ENCODE data around the gene CCK. TPM values are rescaled to one million over a fixed set of nuclear protein-coding genes. Genes with fewer than 3 reads are reported as not detected.
A peak's percentile ranks its signal among the peaks of the same experiment; 100 is the strongest.

The CCK gene
- total RNA-seq, 4 donors from 2014 or later = 1.4 to 2.2 (median 1.9) TPM; not detected in 1

DNA sequence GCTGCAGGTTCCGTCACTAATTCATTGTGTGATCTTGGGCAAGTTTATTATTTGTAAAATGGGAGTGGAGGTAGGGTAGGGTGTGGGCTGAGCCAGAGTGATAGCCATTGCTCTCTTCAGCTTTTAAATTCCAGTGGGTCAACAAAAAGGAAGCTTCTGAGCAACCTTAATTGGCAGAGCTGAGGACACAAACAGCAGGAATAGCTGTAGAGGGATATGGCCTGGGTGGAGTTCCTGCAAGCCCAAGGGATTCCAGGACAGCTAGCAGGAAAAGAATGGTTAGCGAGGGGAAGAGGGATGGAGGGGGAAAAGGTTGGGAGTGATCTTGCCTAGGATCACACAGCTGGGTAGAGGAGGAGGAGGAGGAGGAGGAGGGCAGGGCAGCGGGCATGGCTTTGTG, 11.4 kb downstream of the CCK start:
- H3K27ac ChIP-seq = no peak overlapping the region
- peaks cover 15% of the 10 kb centered on the region for H3K27me3 ChIP-seq
- in situ Hi-C loops (cut with MboI; ENCODE audit: low pct_ligation_motif_present in 1 of 4, low pct_unique_long_range_greater_than_20kb in 1 of 4, low sequenced_read_pairs in 3 of 4) = loop anchor here in 3 of 4 donors (5.0 to 10.0 kb wide), 3 partner anchors 180 to 190 kb away; no protein-coding TSS in a partner anchor
- intact Hi-C loops (cut with DNase I; ENCODE audit: low total_unique reads) = no loop called here
- no peaks in the 10 kb centered on the region for H3K36me3 ChIP-seq
- DNase-seq = no peak
- H3K9me3 ChIP-seq = no peaks in the 10 kb centered on the region
- H3K4me3 ChIP-seq = no peak overlapping the region
- TF ChIP-seq, protein P1, sequence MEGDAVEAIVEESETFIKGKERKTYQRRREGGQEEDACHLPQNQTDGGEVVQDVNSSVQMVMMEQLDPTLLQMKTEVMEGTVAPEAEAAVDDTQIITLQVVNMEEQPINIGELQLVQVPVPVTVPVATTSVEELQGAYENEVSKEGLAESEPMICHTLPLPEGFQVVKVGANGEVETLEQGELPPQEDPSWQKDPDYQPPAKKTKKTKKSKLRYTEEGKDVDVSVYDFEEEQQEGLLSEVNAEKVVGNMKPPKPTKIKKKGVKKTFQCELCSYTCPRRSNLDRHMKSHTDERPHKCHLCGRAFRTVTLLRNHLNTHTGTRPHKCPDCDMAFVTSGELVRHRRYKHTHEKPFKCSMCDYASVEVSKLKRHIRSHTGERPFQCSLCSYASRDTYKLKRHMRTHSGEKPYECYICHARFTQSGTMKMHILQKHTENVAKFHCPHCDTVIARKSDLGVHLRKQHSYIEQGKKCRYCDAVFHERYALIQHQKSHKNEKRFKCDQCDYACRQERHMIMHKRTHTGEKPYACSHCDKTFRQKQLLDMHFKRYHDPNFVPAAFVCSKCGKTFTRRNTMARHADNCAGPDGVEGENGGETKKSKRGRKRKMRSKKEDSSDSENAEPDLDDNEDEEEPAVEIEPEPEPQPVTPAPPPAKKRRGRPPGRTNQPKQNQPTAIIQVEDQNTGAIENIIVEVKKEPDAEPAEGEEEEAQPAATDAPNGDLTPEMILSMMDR (IDR thresholded peaks at IDR 0.05) = no peak
- 39 to 46% methylated on average over 2 to 3 of the region's 3 CpGs for WGBS, 2 donors (ENCODE audit: low coverage in 1 of 2)
- H3K4me1 ChIP-seq = no peaks in the 10 kb centered on the region

- TF ChIP-seq, protein P1 (IDR thresholded peaks at IDR 0.05) = no peak
- TF ChIP-seq EP300 (IDR thresholded peaks at IDR 0.05; ENCODE audit: low read depth) (no peak), POLR2A (IDR thresholded peaks at IDR 0.05) (no peak), POLR2AphosphoS5 (IDR thresholded peaks at IDR 0.05) (no peak)
- intact Hi-C loops (cut with DNase I; ENCODE audit: low total_unique reads) = no loop called here
- H3K9me3 ChIP-seq = no peaks in the 10 kb centered on the region
- no peaks in the 10 kb centered on the region for H3K36me3 ChIP-seq
- in situ Hi-C loops (cut with MboI; ENCODE audit: low pct_ligation_motif_present in 1 of 4, low pct_unique_long_range_greater_than_20kb in 1 of 4, low sequenced_read_pairs in 3 of 4) = loop anchor here in 3 of 4 donors (5.0 to 10.0 kb wide), 3 partner anchors 184 to 194 kb away; no protein-coding TSS in a partner anchor
- 90% methylated on average over 1 of the region's 1 CpG; no CpG with 5 or more reads in 1 of the 2 donors for WGBS, 2 donors (ENCODE audit: low coverage in 1 of 2)
- no peak for DNase-seq
- peaks cover 0 to 6% (median 0%) of the 10 kb centered on the region in 4 donors for H3K4me1 ChIP-seq
- H3K27ac ChIP-seq = no peak overlapping the region
- peaks cover 29% of the 10 kb centered on the region for H3K27me3 ChIP-seq
- no peak overlapping the region for H3K4me3 ChIP-seq
These were observed 15.2 kb downstream of the CCK start for GRCh38 chr3:42250761-42251160.

- no peak for TF ChIP-seq POLR2AphosphoS5 (IDR thresholded peaks at IDR 0.05)
- TF ChIP-seq, protein P1 (IDR thresholded peaks at IDR 0.05) = peak; percentile 60 to 74 (median 68)
- no peak for TF ChIP-seq EP300 (IDR thresholded peaks at IDR 0.05; ENCODE audit: low read depth)
- TF ChIP-seq POLR2A (IDR thresholded peaks at IDR 0.05) = no peak
These were observed 18.4 kb downstream of the CCK start for GRCh38 chr3:42247576-42248027.

DNA sequence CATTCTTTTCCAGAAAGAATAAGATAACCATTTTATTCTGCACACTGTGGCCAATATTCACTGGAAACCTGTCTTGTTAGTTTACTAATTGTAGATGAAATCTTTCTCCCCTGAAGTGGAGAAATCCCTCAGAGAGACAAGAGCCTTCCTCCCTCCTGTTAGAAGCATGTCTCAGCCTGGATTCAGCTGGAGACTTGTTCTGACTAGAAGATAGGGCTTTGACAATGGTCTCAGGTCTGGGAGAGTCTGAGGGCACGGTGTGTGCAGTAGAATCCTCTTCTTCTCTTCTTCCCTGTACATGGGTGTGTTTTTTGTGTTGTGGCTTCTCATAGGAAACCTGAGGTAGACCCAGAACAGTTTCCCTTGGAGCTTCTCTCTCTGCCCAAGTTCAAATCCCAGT, 19.9 kb downstream of the CCK start:
- intact Hi-C loops (cut with DNase I; ENCODE audit: low total_unique reads) = loop anchor here (5.0 kb wide), 1 partner anchor 196 kb away; no protein-coding TSS in a partner anchor
- in situ Hi-C loops (cut with MboI; ENCODE audit: low pct_ligation_motif_present in 1 of 4, low pct_unique_long_range_greater_than_20kb in 1 of 4, low sequenced_read_pairs in 3 of 4) = loop anchor here in 3 of 4 donors (5.0 to 25.0 kb wide), 3 partner anchors 196 to 641 kb away; partner anchors contain the start of gene CYP8B1 (in 1 of the 3)

More at GRCh38 chr3:42247576-42248027, 18.4 kb downstream of the CCK start:
- in situ Hi-C loops (cut with MboI; ENCODE audit: low pct_ligation_motif_present in 1 of 4, low pct_unique_long_range_greater_than_20kb in 1 of 4, low sequenced_read_pairs in 3 of 4) (loop anchor here in 3 of 4 donors (5.0 to 25.0 kb wide), 3 partner anchors 195 to 640 kb away; partner anchors contain the start of gene CYP8B1 (in 1 of the 3)), intact Hi-C loops (cut with DNase I; ENCODE audit: low total_unique reads) (loop anchor here (5.0 kb wide), 1 partner anchor 195 kb away; no protein-coding TSS in a partner anchor)
- peak; percentile 55 for DNase-seq
- Histone ChIP-seq H3K9me3 (no peaks in the 10 kb centered on the region), H3K4me1 (peaks cover 0 to 6% (median 0%) of the 10 kb centered on the region in 4 donors), H3K4me3 (no peak overlapping the region), H3K27me3 (peaks cover 26% of the 10 kb centered on the region), H3K27ac (no peak overlapping the region), H3K36me3 (no peaks in the 10 kb centered on the region)
- WGBS, 2 donors (ENCODE audit: low coverage in 1 of 2) = 11 to 18% methylated on average over 4 to 9 of the region's 9 CpGs

More for the DNA sequence above, 19.9 kb downstream of the CCK start:
- TF ChIP-seq POLR2AphosphoS5 (IDR thresholded peaks at IDR 0.05) (no peak), POLR2A (IDR thresholded peaks at IDR 0.05) (no peak), EP300 (IDR thresholded peaks at IDR 0.05; ENCODE audit: low read depth) (no peak)
- TF ChIP-seq, protein P1 (IDR thresholded peaks at IDR 0.05) = no peak
- Histone ChIP-seq H3K27me3 (peaks cover 22% of the 10 kb centered on the region), H3K36me3 (no peaks in the 10 kb centered on the region), H3K9me3 (no peaks in the 10 kb centered on the region), H3K27ac (no peak overlapping the region), H3K4me3 (no peak overlapping the region), H3K4me1 (peaks cover 0 to 6% (median 0%) of the 10 kb centered on the region in 4 donors)
- WGBS, 2 donors (ENCODE audit: low coverage in 1 of 2) = 46% methylated on average over 1 of the region's 1 CpG; no CpG with 5 or more reads in 1 of the 2 donors
- no peak for DNase-seq

Data from transverse colon (tissue), 4 donors.